ENCODE measurements around the gene AFAP1L2.

Gene AFAP1L2

DNA sequence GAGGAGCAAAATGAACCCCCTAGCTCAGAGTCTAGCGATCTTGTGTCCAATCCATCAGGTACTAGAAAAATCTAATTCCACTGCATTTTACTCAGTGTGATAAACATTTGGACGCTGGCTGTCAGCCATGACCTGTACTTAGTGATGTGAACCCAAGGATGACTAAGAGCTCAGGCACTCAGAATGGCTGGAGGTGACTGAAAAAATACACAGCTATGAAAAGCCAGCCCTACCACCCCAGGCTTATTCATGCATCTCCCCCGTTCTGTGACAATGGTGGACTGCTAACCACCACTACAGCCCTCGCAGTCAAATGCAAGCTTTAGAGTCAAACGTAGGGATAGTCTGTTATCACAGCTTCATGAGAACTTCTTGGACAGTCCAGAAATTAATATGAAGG is 14.9 kb downstream of the AFAP1L2 start:
- DNase-seq, result no peak

DNA sequence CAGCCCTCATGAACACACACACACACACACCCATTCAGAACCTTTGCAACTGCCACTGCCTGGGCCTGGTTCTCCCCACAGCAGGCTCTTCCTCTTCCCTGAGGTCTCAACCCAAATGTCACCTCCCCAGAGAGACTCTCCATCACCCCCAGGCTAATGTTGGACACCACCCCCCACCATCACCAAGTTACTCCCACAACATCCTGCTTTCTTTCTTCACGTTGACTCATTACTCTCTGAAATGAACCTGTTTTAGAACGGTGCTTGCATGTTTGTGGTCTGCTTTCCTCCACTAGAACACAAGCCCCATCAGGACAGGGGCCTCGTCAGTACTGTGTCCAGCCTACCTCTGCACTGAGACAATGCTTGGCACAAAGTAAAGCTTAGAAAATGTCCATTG is 16.0 kb downstream of the AFAP1L2 start:
- DNase-seq, result no peak

DNA sequence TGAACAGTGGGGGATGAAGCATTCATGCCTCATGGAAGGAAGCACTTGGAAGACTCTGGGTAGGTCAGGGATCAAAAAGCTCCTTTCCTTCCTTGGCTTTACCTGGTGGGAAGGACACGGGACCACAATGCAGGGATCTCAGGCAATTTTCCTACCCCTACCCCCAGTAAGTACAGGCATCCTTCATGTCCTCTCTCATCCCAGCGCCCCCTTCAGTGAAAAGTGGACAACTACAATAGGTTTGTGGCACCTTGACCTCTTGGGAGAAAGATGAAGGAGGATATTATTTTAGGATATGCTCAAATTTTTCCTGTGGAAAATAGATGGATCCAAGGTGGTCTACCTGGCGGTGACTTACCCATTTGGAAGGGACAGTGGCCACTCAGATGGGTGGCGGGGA is 16.5 kb downstream of the AFAP1L2 start:
- DNase-seq, result no peak

DNA sequence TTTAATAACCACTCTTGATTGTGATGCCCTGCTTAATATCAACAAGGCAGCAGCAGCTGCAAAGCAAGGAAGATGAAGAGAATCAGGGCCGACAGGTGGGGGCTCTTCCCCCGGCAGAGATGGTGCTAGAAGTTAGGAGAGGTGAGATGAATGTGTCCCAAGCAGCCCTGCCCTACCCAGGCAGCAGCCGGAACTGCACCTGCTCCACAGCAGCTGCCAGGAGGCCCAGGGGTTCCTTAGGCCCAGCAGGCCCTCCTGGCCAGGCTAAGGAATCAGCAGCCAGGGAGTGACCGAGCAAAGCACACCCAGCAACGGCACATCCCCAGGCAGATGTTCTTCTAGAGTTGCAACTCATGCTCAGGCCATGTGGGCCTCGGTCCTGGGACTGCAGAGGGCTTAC is 17.9 kb downstream of the AFAP1L2 start:
- no peak for DNase-seq

DNA sequence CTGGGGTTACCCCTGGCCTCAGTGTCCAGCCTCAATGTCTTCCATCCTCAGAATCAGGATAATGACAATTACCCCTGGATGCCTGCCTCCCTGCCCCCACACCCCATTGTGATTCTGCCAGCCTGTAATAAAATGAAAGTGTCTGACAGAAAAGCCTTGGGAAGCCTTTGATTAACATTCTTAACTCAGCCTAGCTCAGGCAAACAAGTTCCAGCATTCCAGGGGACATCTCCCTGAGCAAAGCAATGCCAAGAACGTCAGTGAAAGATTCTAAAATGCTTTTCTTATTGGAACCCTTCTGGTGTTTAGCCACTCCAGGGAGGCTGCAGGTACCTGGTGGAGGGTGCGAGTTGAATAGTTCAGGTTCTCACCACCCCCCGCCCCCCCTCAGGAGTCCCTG is 18.7 kb downstream of the AFAP1L2 start:
- no peak for DNase-seq

DNA sequence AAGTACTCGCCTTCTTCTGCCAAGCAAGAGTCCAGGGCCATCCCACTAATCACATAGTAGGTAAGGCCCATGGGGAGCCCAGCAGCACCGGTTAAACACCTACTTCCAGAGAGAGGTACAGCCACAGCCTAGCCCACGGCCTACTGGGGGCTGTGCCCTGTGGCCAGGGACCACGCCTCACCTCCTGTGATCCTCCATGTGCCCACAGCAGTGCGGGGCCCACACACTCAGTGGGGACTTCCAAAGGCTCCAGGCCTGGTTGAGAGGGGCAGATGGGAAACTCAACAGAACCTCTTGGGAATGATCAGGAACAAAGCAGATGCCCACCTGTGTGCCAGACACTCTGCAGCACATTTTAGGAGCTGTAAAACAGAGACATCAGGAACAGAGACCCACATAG is 19.7 kb downstream of the AFAP1L2 start:
- no peak for DNase-seq

DNA sequence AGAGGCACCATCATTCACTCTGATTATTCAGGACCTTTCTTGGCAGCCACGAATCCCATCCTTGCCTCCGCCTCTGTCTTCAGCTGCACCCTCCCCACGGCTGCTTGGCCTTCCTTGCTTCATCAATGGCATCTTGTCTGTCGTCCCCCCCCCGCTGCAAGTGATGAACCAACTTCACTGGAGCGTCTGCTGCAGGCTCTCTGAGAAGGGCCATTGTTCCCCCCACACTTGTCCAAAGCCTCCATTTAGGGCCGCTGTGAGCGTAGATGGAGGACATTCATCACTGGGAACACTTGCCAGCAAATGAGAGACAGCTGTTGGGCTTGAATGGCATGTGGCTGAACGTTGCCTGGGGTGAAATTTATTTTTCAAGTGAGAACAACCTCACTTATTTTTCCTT is 20.1 kb downstream of the AFAP1L2 start:
- no peak for DNase-seq

DNA sequence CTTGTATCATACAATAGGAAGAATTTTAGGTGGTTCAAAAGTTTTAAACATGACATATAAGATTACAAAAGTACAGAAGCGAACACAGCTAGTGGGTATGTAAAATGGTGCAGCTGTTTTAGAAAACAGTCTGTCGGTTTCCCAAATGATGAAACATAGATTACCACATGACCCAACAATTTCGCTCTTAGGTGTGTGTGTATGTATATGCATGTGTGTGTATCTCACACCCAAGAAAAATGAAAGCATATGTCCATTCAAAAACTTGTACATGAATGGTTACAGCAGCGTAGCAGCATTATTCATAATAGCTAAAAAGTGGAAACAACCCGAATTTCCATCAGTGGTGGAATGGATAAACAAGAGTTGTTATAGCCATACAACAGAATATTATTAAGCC is 23.5 kb downstream of the AFAP1L2 start:
- DNase-seq, result no peak

DNA sequence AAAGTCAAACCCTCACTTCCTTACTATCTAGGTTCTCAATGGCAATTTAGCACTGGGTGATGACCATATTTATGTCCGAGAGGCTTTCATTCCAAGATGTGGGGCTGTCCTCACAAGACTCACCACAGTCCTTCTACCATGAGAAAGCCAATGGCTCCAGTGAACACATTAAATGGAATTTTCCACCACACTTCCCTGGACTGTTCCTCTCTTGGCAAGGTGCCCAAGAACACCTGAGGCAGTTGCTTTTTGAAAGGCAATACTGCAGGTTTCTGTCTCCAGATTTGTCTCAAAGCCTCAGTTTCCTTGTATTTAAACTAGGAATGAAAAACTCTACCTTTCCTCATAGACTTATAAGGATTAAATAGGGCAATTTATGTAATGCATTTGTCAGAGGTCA is 24.2 kb downstream of the AFAP1L2 start:
- DNase-seq, result no peak

DNA sequence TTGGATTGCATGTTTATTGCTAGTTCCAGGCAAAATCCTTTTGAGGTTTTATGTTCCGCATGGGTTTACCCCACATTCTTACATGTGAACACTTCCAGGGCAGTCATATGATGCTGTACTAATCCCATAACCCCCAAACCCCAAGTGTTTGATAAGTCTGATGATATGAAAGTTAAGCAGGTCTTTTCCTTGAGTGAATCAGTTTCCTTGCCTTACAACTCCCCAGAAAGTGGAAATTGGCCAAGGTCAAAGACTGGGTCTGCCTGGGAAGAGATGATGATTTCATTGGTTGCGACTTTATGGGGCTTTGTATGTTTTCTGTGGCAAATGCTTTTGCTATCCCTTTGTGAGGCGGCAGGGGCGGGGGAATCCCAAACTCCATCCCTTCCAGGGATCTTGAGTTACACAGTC is 24.7 kb downstream of the AFAP1L2 start:
- no peak for DNase-seq

DNA sequence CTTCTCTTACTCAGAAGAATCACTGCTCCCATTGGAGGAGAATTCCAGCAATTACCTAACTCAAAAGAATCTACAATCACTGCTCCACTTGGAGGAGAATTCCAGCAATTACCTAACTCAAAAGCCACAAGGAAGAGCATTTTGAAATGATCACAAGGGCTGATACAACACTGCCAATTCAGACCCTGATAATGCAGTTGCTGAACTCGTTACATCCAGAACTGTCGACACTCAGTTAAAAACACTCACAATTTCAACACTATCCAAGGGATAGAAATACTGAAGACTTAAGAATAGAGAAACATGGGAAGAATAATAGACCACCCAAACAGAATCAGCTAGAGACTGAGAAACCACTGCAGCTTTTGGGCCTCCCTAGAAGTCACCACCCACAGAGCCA is 27.8 kb downstream of the AFAP1L2 start:
- DNase-seq, result no peak

DNA sequence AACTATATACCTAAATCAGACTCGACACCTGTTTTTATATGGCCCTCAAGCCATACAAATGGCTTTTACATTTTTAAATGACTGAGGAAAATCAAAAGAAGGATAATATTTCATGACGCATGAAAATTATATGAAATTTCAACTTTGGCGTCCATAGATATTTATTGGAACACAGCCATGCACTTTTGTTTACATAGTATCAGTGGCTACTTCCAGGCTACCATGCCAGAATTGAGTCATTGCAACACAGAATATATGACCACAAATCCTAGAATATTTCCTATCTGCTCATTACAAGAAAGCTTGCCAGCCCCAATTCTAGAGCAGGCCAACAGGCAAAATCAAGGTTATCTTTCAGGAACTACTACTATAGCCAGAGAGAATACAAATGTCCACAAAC is 29.3 kb downstream of the AFAP1L2 start:
- DNase-seq, result no peak

DNA sequence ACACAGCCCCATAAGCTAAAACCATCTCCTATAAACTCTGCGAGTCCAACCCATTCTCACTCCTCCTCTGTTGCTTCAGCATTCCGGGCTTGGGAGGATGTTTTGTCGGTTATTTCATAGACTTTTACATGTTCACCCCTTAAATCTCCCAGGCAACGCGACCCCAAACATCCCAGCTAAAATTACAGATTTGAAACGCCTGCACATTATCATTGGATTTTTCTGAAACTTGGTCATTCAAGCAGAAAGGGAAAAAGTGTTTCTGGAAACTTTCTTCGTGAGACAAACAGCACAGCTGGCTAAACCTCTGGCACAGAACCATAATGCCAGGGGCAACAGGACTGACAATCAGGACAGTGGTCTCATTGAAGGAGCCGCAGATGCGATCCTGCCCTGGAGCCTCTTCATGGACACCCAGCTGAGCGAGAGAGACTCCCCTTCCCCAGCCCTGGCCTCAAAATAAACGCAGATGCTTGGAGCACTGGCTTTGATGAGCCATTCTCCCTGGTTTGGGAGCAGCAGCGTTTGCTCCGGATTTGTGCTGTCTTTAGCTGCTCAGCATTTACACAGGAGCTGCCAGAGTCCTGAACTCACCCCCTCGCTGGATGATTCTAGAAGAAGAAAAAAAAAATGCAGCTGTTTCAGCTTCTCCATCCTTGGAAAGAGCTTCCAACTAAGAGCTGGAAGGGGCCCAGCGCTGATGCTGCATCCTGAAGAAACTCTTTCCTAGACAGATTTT is 30.1 kb downstream of the AFAP1L2 start:
- DNase-seq, result no peak

DNA sequence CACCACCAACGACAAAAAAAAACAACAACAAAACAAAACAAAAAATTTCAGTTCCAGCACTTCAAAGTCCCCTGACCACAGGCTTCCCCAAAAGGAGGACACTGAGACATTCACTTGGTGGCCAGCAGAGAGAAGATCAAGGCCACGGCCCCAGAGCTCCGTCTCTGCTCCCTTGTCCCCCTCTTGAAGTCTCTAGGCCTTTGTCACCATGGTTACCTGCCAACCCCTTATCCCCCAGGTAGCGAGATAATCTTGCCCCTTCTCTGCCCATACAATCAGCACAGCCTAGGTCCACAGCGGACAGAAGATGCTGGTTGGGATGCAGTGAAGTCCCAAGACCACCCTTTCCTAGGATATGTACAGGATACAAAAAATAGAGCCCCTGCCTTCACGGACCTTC is 30.7 kb downstream of the AFAP1L2 start:
- no peak for DNase-seq

DNA sequence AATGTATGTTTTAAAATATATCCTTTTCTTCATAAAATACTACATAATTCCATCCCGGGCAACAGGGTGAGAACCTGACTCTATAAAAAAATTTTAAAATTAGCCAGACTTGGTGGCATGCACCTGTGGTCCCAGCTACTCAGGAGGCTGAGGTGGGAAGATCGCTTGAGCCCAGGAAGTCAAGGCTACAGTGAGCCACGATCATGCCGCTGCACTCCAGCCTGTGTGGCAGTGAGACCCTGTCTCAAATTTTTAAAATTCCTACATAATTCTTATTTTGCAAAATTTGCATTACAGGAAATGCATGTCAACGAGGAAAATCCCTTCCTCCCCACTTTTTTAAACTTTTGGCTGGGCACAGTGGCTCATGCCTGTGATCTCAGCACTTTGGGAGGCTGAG is 31.3 kb downstream of the AFAP1L2 start:
- DNase-seq, result no peak

DNA sequence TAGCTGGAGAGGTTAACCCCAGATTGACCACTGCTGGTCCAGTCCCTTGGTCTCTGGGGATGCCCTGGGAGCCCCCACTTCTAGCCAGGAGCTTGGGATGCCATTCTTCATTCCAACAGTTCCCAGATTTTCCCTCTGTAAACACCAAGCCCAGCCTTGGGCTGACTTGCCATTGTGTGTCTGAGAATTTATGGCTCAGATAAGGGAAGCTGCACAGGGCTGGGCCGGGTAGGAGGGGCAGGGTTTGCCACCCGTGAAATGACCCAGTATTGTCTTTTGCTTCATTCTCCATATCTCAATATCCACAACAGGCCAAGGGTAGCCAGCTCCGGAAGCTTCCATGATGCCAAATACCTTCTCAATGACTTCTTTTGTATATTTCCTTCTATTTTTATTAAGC is 32.1 kb downstream of the AFAP1L2 start:
- no peak for DNase-seq

DNA sequence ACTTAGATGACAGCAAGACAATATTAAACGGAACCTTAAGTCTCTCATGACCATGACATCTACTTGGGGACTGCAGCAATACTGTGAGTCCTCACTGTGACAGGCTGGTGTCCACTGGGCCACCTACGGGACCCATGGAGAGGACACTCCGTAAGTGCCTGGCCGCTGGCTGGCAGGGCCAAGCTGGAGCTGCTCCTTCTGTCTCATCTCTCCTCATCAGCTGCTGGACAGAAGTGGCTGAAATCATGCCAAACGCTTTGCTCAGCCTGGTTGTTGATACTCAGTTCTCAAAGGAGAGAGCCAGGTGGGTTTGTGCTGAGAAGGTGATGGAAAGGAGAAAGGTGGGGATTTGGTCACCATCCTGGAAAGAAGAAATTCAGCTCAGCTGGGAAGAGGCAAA is 33.3 kb downstream of the AFAP1L2 start:
- no peak for DNase-seq

DNA sequence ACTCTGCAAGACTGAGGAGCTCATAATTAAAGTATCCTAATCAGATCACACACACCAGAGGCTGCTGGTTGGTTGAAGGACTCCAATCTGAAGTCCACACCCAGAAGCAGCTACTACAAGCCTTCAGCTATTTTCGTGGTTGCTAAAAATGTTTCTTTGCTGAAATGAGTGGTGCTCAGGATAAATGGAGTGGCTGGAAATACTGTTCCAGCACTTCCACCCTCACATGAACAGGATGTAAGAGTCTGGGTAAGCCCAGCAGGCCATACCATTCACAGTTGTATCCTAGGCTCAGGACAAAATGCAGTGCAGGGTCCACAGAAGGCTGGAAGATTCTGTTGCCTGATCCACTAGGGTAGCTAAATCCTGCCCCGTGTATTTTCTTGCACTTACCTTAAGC is 34.1 kb downstream of the AFAP1L2 start:
- DNase-seq, result no peak

DNA sequence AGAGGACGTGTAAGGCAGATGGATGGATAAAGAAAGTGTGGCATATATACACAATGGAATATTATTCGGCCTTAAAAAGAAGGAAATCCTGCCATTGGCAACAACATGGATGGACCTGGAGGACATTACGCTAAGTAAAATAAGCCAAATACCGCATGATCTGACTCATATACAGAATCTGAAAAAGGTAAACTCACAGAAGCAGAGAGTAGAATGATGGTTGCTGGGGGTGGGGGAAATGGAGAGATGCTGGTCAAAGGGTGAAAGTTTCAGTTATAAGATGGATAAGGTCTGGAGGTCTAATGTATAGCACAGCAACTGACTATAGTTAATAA is 36.3 kb downstream of the AFAP1L2 start:
- no peak for DNase-seq

DNA sequence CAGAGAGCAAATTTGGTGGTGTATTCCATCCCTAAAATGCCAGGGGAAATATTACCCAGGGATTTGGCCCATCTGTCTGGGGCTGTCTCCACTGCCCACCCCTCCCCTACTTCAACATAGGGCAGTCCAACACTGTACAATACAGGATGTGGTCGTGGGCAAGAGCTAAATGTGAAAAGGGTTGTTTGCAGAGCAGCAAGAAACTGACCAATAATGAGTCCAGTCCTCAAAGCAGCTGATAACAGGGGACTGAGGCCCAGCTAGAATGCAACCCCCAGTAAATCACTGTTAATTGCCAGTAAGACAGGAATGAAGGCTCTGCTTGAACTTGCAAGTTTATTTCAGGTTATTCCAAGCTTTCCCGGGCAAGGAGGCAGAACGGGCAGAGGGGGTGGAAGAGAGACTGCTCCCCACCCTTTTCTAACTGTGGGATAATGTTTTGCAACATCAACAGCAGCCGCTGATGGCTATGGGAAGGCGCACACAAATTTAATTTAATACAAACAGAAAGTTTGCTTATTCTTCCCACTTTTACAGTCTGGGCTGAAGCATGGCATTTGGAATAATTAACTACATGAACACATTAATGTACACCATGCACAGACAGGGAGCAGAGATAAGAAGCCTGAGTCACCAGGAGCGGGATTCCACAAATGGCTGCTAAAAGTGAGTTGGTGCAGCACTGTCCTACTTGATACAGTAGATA is 36.8 kb downstream of the AFAP1L2 start:
- no peak for DNase-seq

DNA sequence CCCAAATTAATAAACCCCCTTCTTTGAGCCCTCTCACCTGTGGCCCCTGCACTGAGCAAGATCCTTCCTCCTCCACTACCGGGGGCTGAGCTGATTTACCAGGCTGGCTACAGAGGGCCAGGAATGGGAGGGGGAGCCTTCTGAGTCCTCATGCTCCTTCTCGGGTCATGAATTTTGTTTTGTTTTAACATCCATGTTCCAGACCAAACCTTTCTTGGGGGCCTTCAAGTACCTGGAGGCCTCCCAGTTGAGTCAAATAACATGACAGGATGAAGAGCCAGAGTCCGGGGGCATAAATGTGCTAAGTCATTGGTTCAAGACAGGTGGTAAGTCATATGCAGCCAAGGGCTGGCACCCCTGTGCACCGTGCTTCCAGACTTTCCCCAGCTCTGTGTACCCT is 39.6 kb downstream of the AFAP1L2 start:
- DNase-seq, result no peak

DNA sequence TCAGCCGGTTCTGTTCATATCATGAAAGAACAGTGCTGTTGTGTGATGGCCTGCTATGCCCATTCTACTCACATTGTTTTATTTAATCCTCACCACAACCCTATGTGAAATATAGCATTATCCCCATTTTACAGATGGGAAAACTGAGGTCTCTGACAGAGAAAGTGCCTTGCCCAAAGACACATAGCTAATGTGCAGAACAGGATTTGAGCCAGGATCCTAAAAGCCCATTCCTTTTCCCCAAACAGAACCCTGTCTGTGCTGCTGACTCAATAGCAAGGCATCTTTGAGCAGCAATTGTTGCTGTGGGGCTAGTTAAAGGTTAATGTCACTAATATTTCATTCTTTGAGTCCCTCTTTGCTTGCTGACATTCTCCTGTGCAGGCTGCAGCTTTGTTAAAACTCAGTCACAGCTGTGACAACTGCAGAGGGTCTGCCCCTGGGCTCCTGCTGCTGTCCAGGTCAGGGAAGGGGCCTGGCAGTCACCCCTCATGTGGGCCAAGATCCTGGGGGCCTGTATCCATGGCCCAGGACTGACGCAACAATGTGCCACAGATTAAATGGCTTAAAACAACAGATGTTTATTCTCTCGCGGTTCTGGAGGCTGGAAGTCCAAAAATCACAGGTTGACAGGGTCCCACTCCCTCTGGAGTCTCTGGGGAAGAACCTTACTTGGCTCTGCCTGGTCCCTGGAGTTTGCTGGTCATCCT is 40.4 kb downstream of the AFAP1L2 start:
- no peak for DNase-seq

DNA sequence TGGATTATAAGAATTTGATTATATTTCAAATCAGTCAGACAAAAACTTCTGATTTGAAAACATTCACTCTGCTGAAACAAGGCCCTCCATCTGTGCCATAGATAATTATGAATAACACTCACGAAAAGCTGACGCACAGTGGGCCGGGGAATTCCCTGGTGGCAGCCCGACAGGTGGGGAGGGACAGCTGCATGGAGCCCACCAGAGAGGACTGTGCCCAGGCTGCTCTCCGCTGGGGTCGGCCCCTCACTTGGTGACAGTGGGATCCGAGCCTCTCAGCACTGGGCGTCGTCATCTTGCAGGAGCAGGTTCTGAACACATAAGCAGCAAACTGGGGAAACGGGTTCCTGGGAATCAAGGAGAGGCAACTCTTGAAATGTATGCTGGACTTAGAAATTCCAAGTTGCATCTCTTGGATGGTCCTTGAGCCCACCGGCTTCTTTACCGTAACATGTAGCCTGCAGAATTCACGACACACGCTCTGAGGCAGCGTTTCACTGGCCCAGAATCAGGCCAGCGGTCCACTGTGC is 41.4 kb downstream of the AFAP1L2 start:
- DNase-seq, result no peak

DNA sequence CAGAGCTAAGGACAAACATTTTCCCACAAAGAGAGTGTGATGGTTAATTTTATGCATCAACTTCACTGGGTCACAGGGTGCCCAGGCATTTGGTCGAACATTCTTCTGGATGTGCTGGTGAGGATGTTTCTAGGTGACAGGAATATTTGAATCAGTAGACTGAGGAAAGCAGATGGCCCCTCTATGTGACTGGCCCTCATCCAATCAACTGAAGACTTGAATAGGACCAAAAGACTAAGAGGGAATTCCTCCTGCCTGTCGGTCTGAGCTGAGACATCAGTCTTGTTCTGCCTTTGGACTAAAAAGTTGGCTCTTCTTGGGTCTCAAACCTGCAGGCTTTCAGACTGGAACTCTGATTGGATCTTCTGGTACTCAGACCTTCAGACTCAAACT is 44.4 kb downstream of the AFAP1L2 start:
- DNase-seq, result no peak

Measured in NCI-H748 treated with DMSO at 0.1 percent for 48 hours (cell line).